Ishikawa (cell line): ENCODE measurements around the gene PANX3.

ENCODE experiments used
- EP300 ChIP-seq: IDR thresholded peaks from 2 replicates; pipeline ENCODE4 v1.6.1; 2012; ENCODE audit warnings: borderline replicate concordance
- TAF1 ChIP-seq: IDR thresholded peaks from 2 replicates; pipeline ENCODE4 v1.6.1; 2012; ENCODE audit warnings: low read depth, mild to moderate bottlenecking

DNA sequence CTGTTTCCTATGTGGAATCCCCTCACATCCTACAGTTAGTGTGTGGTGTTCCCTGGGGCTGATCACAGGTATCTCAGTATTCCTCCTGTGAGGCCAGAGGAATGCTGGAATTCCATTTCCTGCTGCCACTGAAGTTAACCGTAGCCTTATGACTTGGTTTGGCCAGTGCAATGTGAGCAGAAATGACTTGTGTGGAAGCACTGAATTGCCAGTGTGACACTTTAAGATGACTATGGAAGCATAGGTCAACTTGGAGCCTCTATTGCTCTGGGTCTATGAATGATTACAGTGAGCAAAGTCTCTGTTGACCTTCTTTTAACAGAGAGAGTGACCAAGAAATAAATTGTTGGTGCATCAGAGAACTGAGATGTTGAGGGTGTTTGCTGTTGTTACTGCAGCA is 28.0 kb downstream of the PANX3 start:
- no peak for TF ChIP-seq EP300
- TF ChIP-seq TAF1, result no peak
